Adrenal gland (tissue), 12 donors: ENCODE results near the gene TIAL1. TPM values are rescaled to one million over a fixed set of nuclear protein-coding genes. Genes with fewer than 3 reads are reported as not detected.

ENCODE experiments used
- DNase-seq, 7 donors: peaks; one replicate each; pipeline ENCODE4 v3.0.0-alpha.2; 2019 to 2020
- H3K27ac ChIP-seq, 5 donors: fragments of 200-600 bp; sonication (generic) in 4 of 5; 1 replicate in 3 of 5; 2 replicates in 2 of 5; pipeline versions ENCODE4 v1.5.1 to v1.8.0; 2016 to 2020; ENCODE audit warnings: mild to moderate bottlenecking in 1 of 5
- H3K27me3 ChIP-seq: fragments of 200-600 bp; 2 replicates; pipeline ENCODE4 v1.8.0; 2021
- H3K36me3 ChIP-seq, 2 donors: fragments of 200-600 bp; replicated peaks in 1 of 2; 1 replicate in 1 of 2; 2 replicates in 1 of 2; pipeline versions ENCODE4 v1.5.1 to v1.8.0; 2018 to 2022
- H3K4me1 ChIP-seq, 2 donors: fragments of 200-600 bp; replicated peaks in 1 of 2; 1 replicate in 1 of 2; 2 replicates in 1 of 2; pipeline versions ENCODE4 v1.5.1 to v1.8.0; 2018 to 2021
- H3K4me3 ChIP-seq, 4 donors: fragments of 200-600 bp; sonication (generic) in 3 of 4; one replicate each; pipeline ENCODE4 v1.5.1; 2016 to 2018
- H3K9me3 ChIP-seq, 3 donors: fragments of 200-600 bp; sonication (generic) in 1 of 3; replicated peaks in 1 of 3; 1 replicate in 2 of 3; 2 replicates in 1 of 3; pipeline versions ENCODE4 v1.5.1 to v1.8.0; 2016 to 2021
- POLR2A ChIP-seq, 2 donors: fragments of 450-650 bp; IDR thresholded peaks; one replicate each; pipeline ENCODE4 v1.6.1; 2017; ENCODE audit warnings: antibody characterized with exemption in 2 of 2, mild to moderate bottlenecking in 2 of 2, moderate library complexity in 1 of 2
- WGBS, 4 donors: extraction: QIAGEN DNeasy Blood & Tissue Kit in 2 of 4; methylation state at CpG; one replicate each; pipeline versions ENCODE4 v1.1.5 to v1.1.7; 2013 to 2017; 5-methylcytosine and 5-hydroxymethylcytosine counted together
- intact Hi-C, 2 donors: fragments of 100-400 bp; cut with DNase I; formaldehyde crosslinking; loops; one replicate each; pipeline versions ENCODE4 v1.14.1 to v1.15.0; 2022 to 2023
- polyA plus RNA-seq, 3 donors: library from polyadenylated mRNA; stranded (reverse); fragments of 200-250 nt in 2 of 3; fragments of 350-450 nt in 1 of 3; fragmentation: Illumina TruSeq in 1 of 3; extraction: RNeasy Lipid Tissue Mini Kit (QIAGEN cat#74804) in 1 of 3; gene quantifications; one replicate each; pipeline ENCODE4 v1.2.3, GENCODE V29; 2013 to 2014
- total RNA-seq, 9 donors: library from RNA; depleted of rRNA in 4 of 9; stranded (reverse); fragments of >200 nt in 4 of 9; fragments of 120-200 nt in 1 of 9; fragmentation: NEBNext Ultra II Directional in 1 of 9; extraction: Animal tissue kit (Norgen Biotek cat#: 25700) in 1 of 9; gene quantifications; one replicate each; pipeline versions ENCODE4 v1.1.0 to v1.2.4, GENCODE V29; 2013 to 2023
- TF ChIP-seq, protein P1 (sequence below), 6 experiments: fragments of 450-650 bp in 4 of 6; fragments of 200-600 bp in 2 of 6; sonication (generic) in 1 of 6; IDR thresholded peaks; 1 replicate in 5 of 6; 2 replicates in 1 of 6; pipeline versions ENCODE4 v1.5.1 to v1.8.0; 2016 to 2021; ENCODE audit warnings: antibody characterized with exemption in 6 of 6, mild to moderate bottlenecking in 2 of 6, moderate library complexity in 1 of 6
- donor health status: healthy with polysubstance abuse.
- donor health status: Bipolar disorder and iron deficiency.
- donor health status: DM: yes; HTN: yes; CAD: no.
- donor health status: DM: no; HTN: no; CAD: no.
- donor health status: DM: no; HTN: no; CAD: no.
- donor health status: DM: yes; HTN: yes; CAD: no.

The TIAL1 gene
- total and polyA plus RNA-seq, 12 donors, result 30.7 to 99.8 (median 61.6) TPM

- 57 to 65% (median 63%) methylated on average over 15 of the region's 15 CpGs for WGBS, 4 donors
- Histone ChIP-seq H3K4me3 (no peak overlapping the region), H3K4me1 (peaks cover 0 to 7% of the 10 kb centered on the region in 2 donors), H3K27ac (peak overlapping the region in 4 of 5 donors; percentile 22 to 64 (median 35)), H3K9me3 (no peaks in the 10 kb centered on the region), H3K27me3 (no peaks in the 10 kb centered on the region), H3K36me3 (no peaks in the 10 kb centered on the region)
- peak in 6 of 7 donors; percentile 44 to 69 (median 60) for DNase-seq
- TF ChIP-seq, protein P1, sequence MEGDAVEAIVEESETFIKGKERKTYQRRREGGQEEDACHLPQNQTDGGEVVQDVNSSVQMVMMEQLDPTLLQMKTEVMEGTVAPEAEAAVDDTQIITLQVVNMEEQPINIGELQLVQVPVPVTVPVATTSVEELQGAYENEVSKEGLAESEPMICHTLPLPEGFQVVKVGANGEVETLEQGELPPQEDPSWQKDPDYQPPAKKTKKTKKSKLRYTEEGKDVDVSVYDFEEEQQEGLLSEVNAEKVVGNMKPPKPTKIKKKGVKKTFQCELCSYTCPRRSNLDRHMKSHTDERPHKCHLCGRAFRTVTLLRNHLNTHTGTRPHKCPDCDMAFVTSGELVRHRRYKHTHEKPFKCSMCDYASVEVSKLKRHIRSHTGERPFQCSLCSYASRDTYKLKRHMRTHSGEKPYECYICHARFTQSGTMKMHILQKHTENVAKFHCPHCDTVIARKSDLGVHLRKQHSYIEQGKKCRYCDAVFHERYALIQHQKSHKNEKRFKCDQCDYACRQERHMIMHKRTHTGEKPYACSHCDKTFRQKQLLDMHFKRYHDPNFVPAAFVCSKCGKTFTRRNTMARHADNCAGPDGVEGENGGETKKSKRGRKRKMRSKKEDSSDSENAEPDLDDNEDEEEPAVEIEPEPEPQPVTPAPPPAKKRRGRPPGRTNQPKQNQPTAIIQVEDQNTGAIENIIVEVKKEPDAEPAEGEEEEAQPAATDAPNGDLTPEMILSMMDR (IDR thresholded peaks at IDR 0.05), result no peak
- peak in 1 of 2 donors; percentile 4 for TF ChIP-seq POLR2A (IDR thresholded peaks at IDR 0.05)
- intact Hi-C loops, result no loop called here
Measured at GRCh38 chr10:119643306-119644204, 46.8 kb upstream of the TIAL1 start.

DNA sequence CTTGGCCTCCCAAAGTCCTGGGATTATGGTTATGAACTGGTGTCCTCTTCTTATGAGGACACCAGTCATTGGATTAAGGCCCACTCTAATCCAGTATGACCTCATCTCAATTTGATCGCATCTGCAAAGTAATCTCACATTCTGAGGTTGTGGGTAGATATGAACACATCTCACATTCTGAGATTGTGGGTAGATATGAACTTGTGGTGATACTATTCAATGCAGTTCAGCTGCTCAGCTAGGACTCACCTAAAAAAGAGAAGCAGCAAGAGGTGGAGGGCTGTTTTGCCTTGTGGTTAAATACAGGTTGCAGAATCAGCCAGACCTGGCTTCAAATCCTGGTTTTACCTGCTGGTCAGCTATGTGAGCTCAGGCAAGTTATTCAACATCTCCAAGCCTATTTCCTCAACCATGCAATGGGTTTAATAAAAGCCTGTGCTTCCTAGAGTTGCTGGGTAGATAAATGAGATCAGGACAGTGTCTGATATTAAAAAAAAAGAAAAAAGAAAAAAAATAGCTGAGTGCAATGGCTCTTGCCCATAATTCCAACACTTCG lies 45.9 kb upstream of the TIAL1 start:
- Histone ChIP-seq H3K27me3 (no peaks in the 10 kb centered on the region), H3K4me1 (peaks cover 0 to 7% of the 10 kb centered on the region in 2 donors), H3K4me3 (no peak overlapping the region), H3K36me3 (no peaks in the 10 kb centered on the region), H3K9me3 (no peaks in the 10 kb centered on the region), H3K27ac (no peak overlapping the region)
- DNase-seq, result no peak
- intact Hi-C loops, result no loop called here
- 87 to 100% (median 92%) methylated on average over 2 of the region's 2 CpGs for WGBS, 4 donors
- TF ChIP-seq, protein P1 (IDR thresholded peaks at IDR 0.05), result no peak
- no peak for TF ChIP-seq POLR2A (IDR thresholded peaks at IDR 0.05)

GRCh38 chr10:119640875-119641526 lies 44.2 kb upstream of the TIAL1 start:
- DNase-seq, result no peak
- Histone ChIP-seq H3K9me3 (no peaks in the 10 kb centered on the region), H3K4me1 (peaks cover 0 to 7% of the 10 kb centered on the region in 2 donors), H3K27me3 (no peaks in the 10 kb centered on the region), H3K36me3 (no peaks in the 10 kb centered on the region), H3K27ac (no peak overlapping the region), H3K4me3 (no peak overlapping the region)
- TF ChIP-seq POLR2A (IDR thresholded peaks at IDR 0.05), result no peak
- TF ChIP-seq, protein P1 (IDR thresholded peaks at IDR 0.05), result no peak
- 83 to 89% (median 87%) methylated on average over 8 of the region's 8 CpGs for WGBS, 4 donors
- intact Hi-C loops, result no loop called here

DNA sequence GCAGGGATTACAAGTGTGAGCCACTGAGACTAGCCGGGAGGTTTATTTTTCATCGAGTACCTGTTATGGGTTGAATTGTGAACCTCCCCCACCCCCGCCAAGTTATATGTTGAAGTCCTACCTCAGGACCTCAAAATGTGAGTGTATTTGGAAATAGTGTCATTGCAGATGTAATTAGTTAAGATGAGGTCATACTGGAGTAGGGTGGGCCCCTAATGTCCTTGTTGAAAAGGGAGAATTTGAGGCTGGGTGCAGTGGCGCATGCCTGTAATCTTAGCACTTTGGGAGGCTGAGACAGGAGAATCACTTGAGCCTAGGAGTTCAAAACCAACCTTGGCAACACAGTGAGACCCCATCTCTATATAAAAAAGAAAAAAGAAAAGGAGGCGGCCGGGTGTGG lies 43.6 kb upstream of the TIAL1 start:
- intact Hi-C loops, result no loop called here
- DNase-seq, result no peak
- no peak overlapping the region for H3K27ac ChIP-seq
- no peaks in the 10 kb centered on the region for H3K36me3 ChIP-seq
- H3K9me3 ChIP-seq, result no peaks in the 10 kb centered on the region
- no peak for TF ChIP-seq POLR2A (IDR thresholded peaks at IDR 0.05)
- TF ChIP-seq, protein P1 (IDR thresholded peaks at IDR 0.05), result no peak
- H3K27me3 ChIP-seq, result no peaks in the 10 kb centered on the region
- H3K4me1 ChIP-seq, result peaks cover 0 to 7% of the 10 kb centered on the region in 2 donors
- 84 to 94% (median 90%) methylated on average over 6 of the region's 6 CpGs for WGBS, 4 donors
- H3K4me3 ChIP-seq, result no peak overlapping the region
